A673 (cell line): Measurements from ENCODE around the gene NHLH2.

Source experiments
- EZH2 ChIP-seq: fragments of 200-600 bp; sonication (generic); IDR thresholded peaks from 2 replicates; pipeline ENCODE4 v1.6.1; 2017; ENCODE audit warnings: borderline replicate concordance, low read depth, mild to moderate bottlenecking, mixed read lengths, antibody characterized with exemption, low read length; ENCODE audit not compliant: poor library complexity, severe bottlenecking
- TF ChIP-seq, protein P1 (sequence below): fragments of 300-800, 200-600 bp; sonication (generic); conservative IDR thresholded peaks from 2 replicates; pipeline ENCODE4 v1.5.1; 2017; ENCODE audit warnings: low read depth, mild to moderate bottlenecking, antibody characterized with exemption, low read length, moderate library complexity, mixed read lengths

DNA sequence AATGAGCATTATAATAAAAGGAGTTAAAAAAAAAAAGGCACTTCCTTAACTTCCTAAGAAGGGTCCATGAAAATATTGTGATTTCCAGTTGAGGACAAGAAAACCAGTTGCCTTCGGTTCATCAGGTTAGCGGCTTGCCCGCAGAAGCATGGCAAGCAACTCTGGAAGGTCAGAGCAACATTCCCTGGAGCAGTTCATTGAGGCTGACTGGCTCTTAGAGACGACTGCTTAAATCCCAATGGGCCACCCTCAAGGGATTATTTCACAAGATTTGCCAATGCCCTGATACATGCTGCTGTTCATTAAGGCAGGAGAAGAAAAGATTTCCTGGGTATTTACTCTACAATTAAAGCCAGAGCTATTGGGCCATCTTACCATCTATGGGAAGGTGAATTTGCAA lies 43.4 kb downstream of the NHLH2 start:
- TF ChIP-seq, protein P1, sequence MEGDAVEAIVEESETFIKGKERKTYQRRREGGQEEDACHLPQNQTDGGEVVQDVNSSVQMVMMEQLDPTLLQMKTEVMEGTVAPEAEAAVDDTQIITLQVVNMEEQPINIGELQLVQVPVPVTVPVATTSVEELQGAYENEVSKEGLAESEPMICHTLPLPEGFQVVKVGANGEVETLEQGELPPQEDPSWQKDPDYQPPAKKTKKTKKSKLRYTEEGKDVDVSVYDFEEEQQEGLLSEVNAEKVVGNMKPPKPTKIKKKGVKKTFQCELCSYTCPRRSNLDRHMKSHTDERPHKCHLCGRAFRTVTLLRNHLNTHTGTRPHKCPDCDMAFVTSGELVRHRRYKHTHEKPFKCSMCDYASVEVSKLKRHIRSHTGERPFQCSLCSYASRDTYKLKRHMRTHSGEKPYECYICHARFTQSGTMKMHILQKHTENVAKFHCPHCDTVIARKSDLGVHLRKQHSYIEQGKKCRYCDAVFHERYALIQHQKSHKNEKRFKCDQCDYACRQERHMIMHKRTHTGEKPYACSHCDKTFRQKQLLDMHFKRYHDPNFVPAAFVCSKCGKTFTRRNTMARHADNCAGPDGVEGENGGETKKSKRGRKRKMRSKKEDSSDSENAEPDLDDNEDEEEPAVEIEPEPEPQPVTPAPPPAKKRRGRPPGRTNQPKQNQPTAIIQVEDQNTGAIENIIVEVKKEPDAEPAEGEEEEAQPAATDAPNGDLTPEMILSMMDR = no peak
- no peak for TF ChIP-seq EZH2
